Natural killer cell (primary cell): ENCODE measurements around the gene EYS. TPM values are rescaled to one million over a fixed set of nuclear protein-coding genes. Genes with fewer than 3 reads are reported as not detected.

Experiments
- ATAC-seq, 3 donors: fragments of 150-1000 bp in 2 of 3; fragments of 200-7000 bp in 1 of 3; cut with Tn5 transposase; 1 replicate in 1 of 3; 2 replicates in 2 of 3; pipeline ENCODE4 v1.10.0; 2021; ENCODE audit warnings: mild to moderate bottlenecking in 2 of 3, moderate library complexity in 2 of 3
- DNase-seq, 2 donors: peaks; one replicate each; pipeline versions ENCODE4 v3.0.0 to v3.0.0-alpha.2; 2013 to 2021; ENCODE audit warnings: mixed read lengths in 1 of 2
- H3K27ac ChIP-seq: one replicate; pipeline ENCODE4 v1.5.1; 2013; ENCODE audit warnings: mild to moderate bottlenecking, low read length
- H3K27me3 ChIP-seq: one replicate; pipeline ENCODE4 v1.6.1; 2013; ENCODE audit warnings: low read length; ENCODE audit not compliant: control insufficient read depth, insufficient read depth
- H3K36me3 ChIP-seq: one replicate; pipeline ENCODE4 v1.6.1; 2013; ENCODE audit warnings: low read length; ENCODE audit not compliant: control insufficient read depth, insufficient read depth
- H3K4me1 ChIP-seq: one replicate; pipeline ENCODE4 v1.6.1; 2013; ENCODE audit warnings: low read length; ENCODE audit not compliant: control insufficient read depth, insufficient read depth
- H3K4me3 ChIP-seq: one replicate; pipeline ENCODE4 v1.5.1; 2013; ENCODE audit warnings: low read length
- H3K9me3 ChIP-seq: one replicate; pipeline ENCODE4 v1.6.1; 2013; ENCODE audit warnings: low read length; ENCODE audit not compliant: control insufficient read depth, insufficient read depth
- H3K27ac Mint-ChIP-seq, 2 donors: one replicate each; pipeline ENCODE4 v1.8.0; 2022; ENCODE audit warnings: mild to moderate bottlenecking in 2 of 2, mixed read lengths in 2 of 2, moderate library complexity in 1 of 2
- H3K27me3 Mint-ChIP-seq, 2 donors: one replicate each; pipeline ENCODE4 v1.8.0; 2022; ENCODE audit warnings: low read depth in 2 of 2, mixed read lengths in 2 of 2
- H3K36me3 Mint-ChIP-seq: one replicate; pipeline ENCODE4 v1.8.0; 2022; ENCODE audit warnings: mixed read lengths
- H3K4me1 Mint-ChIP-seq, 2 donors: one replicate each; pipeline ENCODE4 v1.8.0; 2022; ENCODE audit warnings: mixed read lengths in 2 of 2
- H3K4me3 Mint-ChIP-seq: one replicate; pipeline ENCODE4 v1.8.0; 2022; ENCODE audit warnings: mild to moderate bottlenecking, moderate library complexity, mixed read lengths
- H3K9me3 Mint-ChIP-seq, 2 donors: one replicate each; pipeline ENCODE4 v1.8.0; 2022; ENCODE audit warnings: mixed read lengths in 2 of 2
- CTCF ChIP-seq: fragments of 200-600 bp; IDR thresholded peaks from one replicate; pipeline ENCODE4 v1.8.0; 2022; ENCODE audit warnings: antibody characterized with exemption
- WGBS: methylation state at CpG from one replicate; pipeline ENCODE4 v1.1.7; 2013; ENCODE audit warnings: missing lambda C conversion rate; ENCODE audit not compliant: insufficient coverage; 5-methylcytosine and 5-hydroxymethylcytosine counted together
- intact Hi-C: fragments of 100-400 bp; cut with micrococcal nuclease; formaldehyde crosslinking; loops from one replicate; pipeline ENCODE4 v1.14.2; 2022
- total RNA-seq, 4 donors: library from RNA; stranded (reverse); fragments of 120-200 nt in 1 of 4; gene quantifications; one replicate each; pipeline versions ENCODE4 v1.2.3 to v1.2.4, GENCODE V29; 2013 to 2022

EYS gene
- total RNA-seq, 3 donors from 2014 or later (not counting 1 experiment from before 2014, with no cell fraction given), result 0.55 TPM; not detected in 2

DNA sequence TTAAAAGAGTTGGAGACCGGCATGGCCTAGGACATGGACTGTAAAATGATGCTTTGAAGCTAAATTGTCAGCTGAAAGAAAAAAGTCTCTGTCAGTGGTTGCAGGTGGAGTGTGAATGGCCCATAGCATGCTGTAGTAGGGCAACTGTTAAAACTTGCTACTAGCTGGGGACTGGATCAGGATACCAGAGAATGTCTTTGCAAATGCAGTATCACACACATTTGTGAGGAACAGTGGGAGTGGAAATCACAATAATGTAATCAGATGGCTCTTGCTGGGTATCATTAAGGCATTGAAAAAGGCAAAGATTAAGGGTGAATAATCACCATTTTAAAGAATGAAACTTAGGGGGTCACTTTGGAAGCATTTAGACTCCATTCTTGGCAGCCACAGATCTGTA is 737.9 kb downstream of the EYS start:
- WGBS, result 75% methylated on average over 1 of the region's 1 CpG
- H3K36me3 ChIP-seq, result no peaks in the 10 kb centered on the region
- no peak for TF ChIP-seq CTCF
- H3K9me3 ChIP-seq, result no peaks in the 10 kb centered on the region
- ATAC-seq (no peak), DNase-seq (no peak)
- Mint-ChIP-seq H3K4me1 (no peaks in the 10 kb centered on the region), H3K9me3 (peaks cover 15 to 20% of the 10 kb centered on the region in 2 donors), H3K4me3 (no peak overlapping the region), H3K36me3 (no peaks in the 10 kb centered on the region), H3K27ac (no peak overlapping the region), H3K27me3 (no peaks in the 10 kb centered on the region)
- no peak overlapping the region for H3K27ac ChIP-seq
- H3K27me3 ChIP-seq, result no peaks in the 10 kb centered on the region
- H3K4me1 ChIP-seq, result no peaks in the 10 kb centered on the region
- intact Hi-C loops, result no loop called here
- no peak overlapping the region for H3K4me3 ChIP-seq

DNA sequence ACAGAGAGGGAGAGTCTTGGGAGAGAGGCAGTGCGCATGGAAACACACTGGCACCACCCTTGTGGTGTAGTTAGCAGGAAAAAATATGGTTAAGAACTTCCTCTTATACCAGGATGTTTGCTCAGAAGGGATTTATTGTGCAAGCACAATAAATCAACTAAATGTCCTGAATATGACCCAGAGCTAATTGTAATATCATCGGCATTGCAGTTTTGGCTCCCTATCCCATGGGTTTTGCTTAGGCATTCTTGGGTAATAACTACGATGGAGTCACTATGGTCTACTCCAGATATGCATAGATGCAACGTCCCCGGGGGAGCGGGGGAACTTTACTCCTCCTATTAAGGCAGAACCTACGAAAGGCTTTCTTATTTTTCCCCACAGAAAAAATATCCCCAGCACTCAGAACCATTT is 751.6 kb downstream of the EYS start:
- TF ChIP-seq CTCF, result no peak
- no peaks in the 10 kb centered on the region for H3K4me1 ChIP-seq
- peaks cover 9 to 23% of the 10 kb centered on the region in 2 donors for H3K9me3 Mint-ChIP-seq
- H3K4me1 Mint-ChIP-seq, result no peaks in the 10 kb centered on the region
- ATAC-seq (no peak), DNase-seq (no peak)
- peaks cover 15% of the 10 kb centered on the region for H3K36me3 Mint-ChIP-seq
- intact Hi-C loops, result no loop called here
- no peaks in the 10 kb centered on the region for H3K36me3 ChIP-seq
- H3K9me3 ChIP-seq, result peaks cover 4% of the 10 kb centered on the region
- H3K27ac ChIP-seq, result no peak overlapping the region
- H3K27me3 Mint-ChIP-seq, result no peaks in the 10 kb centered on the region
- H3K27me3 ChIP-seq, result no peaks in the 10 kb centered on the region
- no peak overlapping the region for H3K4me3 Mint-ChIP-seq
- no peak overlapping the region for H3K27ac Mint-ChIP-seq
- no peak overlapping the region for H3K4me3 ChIP-seq
- WGBS, result 36% methylated on average over 7 of the region's 7 CpGs

DNA sequence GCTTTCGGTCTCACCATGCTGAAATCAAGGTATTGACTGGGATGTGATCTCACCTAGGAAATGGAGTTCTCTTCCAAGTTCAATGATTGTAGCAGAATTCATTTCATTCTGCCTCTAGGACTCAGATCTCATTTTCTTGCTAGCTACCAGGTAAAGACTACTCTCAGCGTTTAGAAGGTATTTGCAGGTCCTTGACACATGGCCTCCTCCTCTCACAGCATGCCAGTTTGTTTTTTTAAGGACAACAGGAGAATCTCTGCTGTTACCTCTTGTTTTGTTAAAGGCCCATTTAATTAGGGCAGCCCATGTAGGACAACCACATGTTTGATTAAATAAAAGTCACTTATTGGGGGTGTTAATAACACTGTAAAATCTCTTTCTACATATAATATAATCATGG is 757.8 kb downstream of the EYS start:
- Mint-ChIP-seq H3K27me3 (no peaks in the 10 kb centered on the region), H3K27ac (no peak overlapping the region), H3K36me3 (no peaks in the 10 kb centered on the region), H3K4me3 (no peak overlapping the region), H3K9me3 (peaks cover 3 to 7% of the 10 kb centered on the region in 2 donors), H3K4me1 (no peaks in the 10 kb centered on the region)
- 75% methylated on average over 2 of the region's 2 CpGs for WGBS
- Histone ChIP-seq H3K27ac (no peak overlapping the region), H3K27me3 (no peaks in the 10 kb centered on the region), H3K4me3 (no peak overlapping the region), H3K4me1 (no peaks in the 10 kb centered on the region), H3K9me3 (no peaks in the 10 kb centered on the region), H3K36me3 (no peaks in the 10 kb centered on the region)
- ATAC-seq, result no peak
- no peak for TF ChIP-seq CTCF
- intact Hi-C loops, result no loop called here
- DNase-seq, result no peak

DNA sequence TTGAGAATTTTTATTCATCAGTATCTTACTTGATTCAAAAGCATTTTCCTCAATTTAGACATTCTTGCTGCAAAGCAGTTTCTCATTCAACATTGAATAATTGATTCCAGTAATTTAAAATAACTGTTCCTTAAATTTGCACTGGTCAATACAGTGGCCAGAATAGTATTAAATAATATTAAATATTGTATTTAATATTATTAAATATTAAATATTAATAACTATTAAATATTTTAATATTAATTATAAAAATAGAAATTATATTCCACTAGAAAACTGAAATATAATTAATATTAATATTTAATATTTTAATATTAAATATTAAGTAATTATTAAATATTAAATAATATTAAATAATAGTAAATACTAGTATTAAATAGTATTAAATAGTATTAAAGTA is 758.8 kb downstream of the EYS start:
- H3K27ac ChIP-seq, result no peak overlapping the region
- no peaks in the 10 kb centered on the region for H3K4me1 ChIP-seq
- H3K36me3 Mint-ChIP-seq, result peaks cover 5% of the 10 kb centered on the region
- H3K9me3 Mint-ChIP-seq, result peaks cover 6 to 16% of the 10 kb centered on the region in 2 donors
- H3K4me3 ChIP-seq, result no peak overlapping the region
- H3K4me3 Mint-ChIP-seq, result no peak overlapping the region
- intact Hi-C loops, result no loop called here
- DNase-seq (no peak), ATAC-seq (no peak)
- no peak for TF ChIP-seq CTCF
- no peaks in the 10 kb centered on the region for H3K27me3 Mint-ChIP-seq
- H3K27ac Mint-ChIP-seq, result no peak overlapping the region
- no peaks in the 10 kb centered on the region for H3K4me1 Mint-ChIP-seq
- no peaks in the 10 kb centered on the region for H3K27me3 ChIP-seq
- H3K9me3 ChIP-seq, result no peaks in the 10 kb centered on the region
- no peaks in the 10 kb centered on the region for H3K36me3 ChIP-seq
